Activated CD8-positive, alpha-beta memory T cell treated with anti-CD3 and anti-CD28 coated beads for 24 hours (primary cell): ENCODE results near the gene YIF1A.
"Not testable (repeated sequence)": the region's sequence is repeated elsewhere in the genome, so short reads cannot be mapped to it uniquely, and the experiment has no call there.

Experiments used
- DNase-seq: peaks from one replicate; pipeline ENCODE4 v3.0.0-alpha.2; 2020

Gene YIF1A

GRCh38 chr11:66284526-66285078 lies 4.3 kb downstream of the YIF1A start:
- no peak for DNase-seq

GRCh38 chr11:66283461-66284105 lies 5.4 kb downstream of the YIF1A start:
- peak; percentile 57 for DNase-seq

DNA sequence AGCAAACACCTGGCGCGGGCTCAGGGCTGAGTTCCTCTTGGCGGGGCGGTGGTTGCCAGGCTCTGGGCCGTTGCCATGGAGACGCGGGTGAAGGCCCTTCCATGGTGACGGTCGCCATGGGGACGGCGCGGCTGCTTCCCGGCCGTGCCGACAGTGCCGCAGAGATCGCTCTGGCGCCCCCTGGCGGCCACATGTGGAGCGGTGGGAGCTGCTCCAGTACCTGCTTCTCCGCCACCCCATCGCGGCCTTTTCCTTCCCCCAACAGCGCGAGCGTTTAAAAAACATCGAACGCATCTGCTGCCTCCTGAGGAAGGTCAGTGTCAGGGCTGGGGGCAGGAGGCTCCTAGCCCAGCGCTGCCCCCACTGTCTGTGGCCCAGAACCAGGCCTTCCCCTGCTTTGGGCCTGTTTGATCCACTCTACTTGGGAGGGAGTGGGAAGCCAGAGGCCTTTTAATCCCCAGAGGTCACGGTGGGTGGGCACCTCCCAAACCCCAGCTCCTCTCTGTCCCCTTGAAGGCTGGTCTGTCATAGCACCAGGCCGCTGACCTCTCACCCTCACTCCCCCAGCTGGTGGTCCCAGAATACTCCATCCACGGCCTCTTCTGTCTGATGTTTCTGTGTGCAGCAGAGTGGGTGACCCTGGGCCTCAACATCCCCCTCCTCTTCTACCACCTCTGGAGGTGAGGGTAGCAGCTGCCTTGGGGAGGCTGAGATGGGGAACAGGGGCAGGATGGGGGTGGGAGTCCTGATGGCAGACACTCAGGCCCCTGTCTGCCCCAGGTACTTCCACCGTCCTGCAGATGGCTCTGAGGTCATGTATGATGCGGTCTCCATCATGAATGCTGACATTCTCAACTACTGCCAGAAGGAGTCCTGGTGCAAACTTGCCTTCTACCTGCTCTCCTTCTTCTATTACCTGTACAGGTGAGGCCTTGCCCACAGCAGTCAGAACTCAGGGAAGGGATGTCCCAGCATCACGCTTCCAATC lies 6.2 kb downstream of the YIF1A start:
- DNase-seq, result peak; percentile 99

- no peak for DNase-seq
Observed at GRCh38 chr11:66281776-66282467, 7.0 kb downstream of the YIF1A start.

GRCh38 chr11:66281001-66281400 lies 7.9 kb downstream of the YIF1A start:
- DNase-seq, result no peak

DNA sequence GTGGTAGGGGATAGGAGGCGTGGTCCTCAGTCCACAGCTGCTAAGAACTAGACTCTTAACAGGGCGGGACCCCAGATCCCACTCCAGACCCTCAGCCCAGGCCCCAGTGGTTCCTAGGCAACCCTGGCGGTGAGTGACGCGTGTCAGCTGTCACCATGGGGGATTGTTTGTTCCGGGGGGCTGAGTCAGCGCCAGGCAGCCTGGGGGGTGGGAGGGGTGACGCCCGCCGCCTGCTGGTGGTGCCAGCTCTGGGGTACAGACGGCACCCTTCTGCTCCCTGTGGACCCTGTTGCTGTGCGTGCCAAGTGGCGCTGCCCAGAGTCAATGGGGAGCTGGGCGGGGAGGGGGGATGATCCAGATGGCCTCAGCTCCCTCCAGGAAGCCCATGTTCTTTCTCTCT lies 8.5 kb downstream of the YIF1A start:
- no peak for DNase-seq

DNA sequence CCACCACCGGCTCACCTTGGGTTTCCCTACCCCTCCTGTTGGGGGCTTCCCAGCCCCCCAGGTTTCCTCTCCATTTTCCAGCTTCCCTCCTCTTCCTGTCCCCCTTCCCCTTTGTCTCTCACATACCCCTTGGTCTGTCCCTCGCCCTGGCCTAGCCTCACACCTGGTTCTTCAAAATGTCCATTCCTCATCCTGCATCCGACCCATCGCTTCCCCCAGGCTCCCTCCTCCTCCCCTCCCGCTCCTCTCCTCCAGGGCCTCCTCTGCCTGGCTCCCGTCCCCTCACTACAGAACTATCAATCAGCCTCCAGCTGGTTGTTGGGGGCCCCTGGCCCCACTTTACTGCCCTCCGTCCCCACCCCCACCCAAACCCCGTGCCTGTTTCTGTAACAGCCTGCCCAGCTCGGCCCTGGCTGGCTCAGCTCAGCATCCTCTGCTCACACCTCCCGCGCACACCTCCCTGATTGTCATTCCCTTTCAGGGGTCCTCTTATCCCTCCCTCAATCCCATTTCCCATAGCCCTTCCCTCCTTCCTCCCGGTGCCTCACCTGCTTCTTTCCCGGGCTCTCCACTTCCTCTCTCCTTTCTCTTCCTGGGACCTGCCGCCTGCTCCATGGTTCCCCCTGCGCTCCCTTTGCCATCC lies 9.7 kb downstream of the YIF1A start:
- no peak for DNase-seq

GRCh38 chr11:66278363-66279091 lies 10.4 kb downstream of the YIF1A start:
- no peak for DNase-seq

DNA sequence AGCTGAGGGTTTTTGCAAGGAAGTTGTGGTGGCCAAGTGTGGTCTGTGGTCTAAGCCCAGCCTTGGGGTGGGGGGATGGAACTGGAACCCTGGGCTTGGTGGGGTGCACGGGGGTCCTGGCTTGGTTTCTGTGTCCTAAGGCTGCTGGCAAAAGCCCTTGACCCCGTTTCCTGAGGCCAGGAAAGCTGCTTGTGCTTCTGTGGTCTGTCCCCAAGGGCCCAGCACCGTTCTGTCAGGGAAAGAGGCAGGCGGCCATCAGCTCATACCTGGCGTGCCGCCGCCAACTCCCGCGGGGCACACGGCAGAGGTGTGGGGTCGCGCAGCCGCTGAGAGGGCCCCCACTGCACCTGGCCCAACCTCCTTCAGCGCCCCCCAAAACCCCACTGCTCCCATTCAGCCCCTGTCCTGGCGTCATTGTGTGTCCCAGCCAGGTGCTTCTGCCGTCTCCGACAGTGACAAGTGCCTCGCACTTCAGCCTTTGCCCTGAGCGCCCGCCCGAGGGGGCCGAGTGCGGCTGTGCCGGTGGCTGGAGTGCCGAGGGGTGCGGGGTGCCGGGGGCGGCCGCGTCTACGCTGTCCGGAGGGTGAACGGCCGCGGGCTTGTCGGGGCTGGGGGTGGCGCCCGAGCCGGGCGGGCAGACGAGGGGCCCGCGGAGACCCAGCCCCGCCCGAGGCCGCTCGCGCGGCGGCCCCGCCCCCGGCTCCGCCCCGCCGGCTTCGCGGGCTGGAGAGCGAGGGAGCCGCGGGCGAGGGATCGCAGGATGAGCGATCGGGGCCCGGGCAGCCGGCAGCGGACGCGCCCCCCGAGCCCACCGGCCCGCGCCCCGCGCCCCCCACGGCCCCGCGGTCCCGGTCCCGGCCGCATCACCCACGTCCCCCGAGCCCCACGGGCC lies 11.2 kb downstream of the YIF1A start, which contains the start of gene CNIH2:
Gene CNIH2 (plus strand): TSS at position 705 of the 892 bp plus-strand sequence. CDS start 282 bp downstream, outside the sequence.
- peak; percentile 77 for DNase-seq

DNA sequence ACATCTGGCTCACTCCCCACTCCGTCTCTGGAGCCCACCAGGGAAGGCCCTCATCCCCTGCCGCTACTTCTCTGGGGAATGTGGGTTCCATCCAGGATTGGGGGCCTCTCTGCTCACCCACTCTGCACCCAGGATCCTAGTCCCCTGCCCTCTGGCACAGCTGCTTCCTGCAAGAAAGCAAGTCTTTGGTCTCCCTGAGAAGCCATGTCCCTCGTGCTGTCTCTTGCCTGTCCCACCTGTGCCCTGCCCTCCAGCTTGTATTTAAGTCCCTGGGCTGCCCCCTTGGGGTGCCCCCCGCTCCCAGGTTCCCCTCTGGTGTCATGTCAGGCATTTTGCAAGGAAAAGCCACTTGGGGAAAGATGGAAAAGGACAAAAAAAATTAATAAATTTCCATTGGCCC lies 11.9 kb downstream of the YIF1A start:
- not testable (repeated sequence) for DNase-seq

- DNase-seq, result not testable (repeated sequence)
Observed at GRCh38 chr11:66276619-66277018, 12.3 kb downstream of the YIF1A start.

- DNase-seq, result no peak
Observed at GRCh38 chr11:66275984-66276612, 12.8 kb downstream of the YIF1A start.

DNA sequence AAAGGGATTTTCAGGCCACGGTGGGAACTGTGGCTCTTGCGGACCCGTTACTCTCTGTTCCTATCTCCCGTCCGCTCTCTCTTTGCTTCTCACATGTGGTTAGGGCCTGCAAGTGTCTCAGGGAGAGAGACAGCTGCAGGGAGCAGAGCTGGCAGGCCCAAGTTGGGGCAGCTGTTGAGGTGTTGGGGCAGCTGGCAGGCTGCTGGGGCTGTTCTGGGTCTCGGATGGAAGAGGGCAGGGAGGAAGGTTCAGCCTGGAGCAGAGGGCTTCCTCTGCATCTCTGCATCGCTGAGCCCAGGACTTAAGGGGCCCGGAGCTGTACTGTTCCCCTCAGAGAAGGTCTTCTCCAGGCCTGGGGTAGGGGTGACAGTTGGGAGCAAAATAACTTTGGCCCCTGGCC lies 13.5 kb downstream of the YIF1A start:
- no peak for DNase-seq

DNA sequence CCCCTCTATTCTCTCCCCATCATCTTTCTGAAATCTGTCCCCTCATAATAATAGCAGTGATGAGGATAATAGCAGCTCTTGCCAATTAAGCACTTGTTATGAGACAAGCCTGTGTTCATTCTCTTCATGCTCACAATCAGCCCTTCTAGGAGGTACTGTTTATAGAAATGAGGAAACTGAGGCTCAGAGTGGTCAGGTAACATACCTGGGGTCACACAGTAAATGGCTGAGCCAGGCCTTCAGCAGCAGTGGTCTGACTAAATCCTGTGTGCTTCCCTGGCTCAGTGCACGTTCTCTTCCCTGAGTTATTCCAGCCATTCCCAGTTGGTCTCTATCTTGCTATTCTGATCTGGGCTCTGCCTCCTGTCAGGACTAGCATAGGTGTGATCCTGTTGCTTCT lies 14.7 kb downstream of the YIF1A start:
- DNase-seq, result no peak

DNA sequence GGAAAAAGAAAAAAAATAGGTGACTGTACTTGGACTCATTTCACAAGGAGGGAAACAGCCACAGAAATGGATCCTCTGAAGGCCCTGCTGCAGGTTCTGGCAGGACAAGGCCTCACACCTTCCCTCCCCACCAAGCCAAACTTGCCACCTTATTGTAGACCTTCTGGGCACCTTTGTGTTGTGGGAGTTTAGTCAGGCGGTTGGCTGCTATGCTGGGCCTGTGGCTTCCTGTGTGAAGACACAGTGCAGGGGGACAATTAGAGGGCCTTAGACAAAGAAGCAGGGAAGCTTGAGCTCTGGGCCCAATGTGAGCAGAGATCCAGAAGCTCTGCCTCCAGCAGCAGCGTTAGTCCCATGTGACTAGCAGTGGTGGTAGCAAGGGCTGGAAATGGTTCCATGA lies 16.3 kb downstream of the YIF1A start:
- DNase-seq, result no peak

DNA sequence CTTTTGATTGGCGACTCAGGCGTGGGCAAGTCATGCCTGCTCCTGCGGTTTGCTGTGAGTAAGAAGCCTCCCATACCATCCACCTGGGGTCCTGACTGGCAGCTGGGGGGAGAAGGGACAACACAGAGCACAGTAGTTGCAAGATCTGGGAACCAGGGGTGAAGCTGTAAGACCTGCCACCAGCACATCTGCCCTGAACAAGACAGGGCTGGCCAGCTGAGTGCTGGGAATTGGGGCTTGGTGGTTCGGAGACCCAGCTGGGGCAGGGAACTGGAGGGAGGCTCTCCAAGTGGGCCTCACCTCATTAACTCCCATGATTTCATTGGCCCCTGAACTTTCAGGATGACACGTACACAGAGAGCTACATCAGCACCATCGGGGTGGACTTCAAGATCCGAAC lies 17.1 kb downstream of the YIF1A start:
- DNase-seq, result no peak

DNA sequence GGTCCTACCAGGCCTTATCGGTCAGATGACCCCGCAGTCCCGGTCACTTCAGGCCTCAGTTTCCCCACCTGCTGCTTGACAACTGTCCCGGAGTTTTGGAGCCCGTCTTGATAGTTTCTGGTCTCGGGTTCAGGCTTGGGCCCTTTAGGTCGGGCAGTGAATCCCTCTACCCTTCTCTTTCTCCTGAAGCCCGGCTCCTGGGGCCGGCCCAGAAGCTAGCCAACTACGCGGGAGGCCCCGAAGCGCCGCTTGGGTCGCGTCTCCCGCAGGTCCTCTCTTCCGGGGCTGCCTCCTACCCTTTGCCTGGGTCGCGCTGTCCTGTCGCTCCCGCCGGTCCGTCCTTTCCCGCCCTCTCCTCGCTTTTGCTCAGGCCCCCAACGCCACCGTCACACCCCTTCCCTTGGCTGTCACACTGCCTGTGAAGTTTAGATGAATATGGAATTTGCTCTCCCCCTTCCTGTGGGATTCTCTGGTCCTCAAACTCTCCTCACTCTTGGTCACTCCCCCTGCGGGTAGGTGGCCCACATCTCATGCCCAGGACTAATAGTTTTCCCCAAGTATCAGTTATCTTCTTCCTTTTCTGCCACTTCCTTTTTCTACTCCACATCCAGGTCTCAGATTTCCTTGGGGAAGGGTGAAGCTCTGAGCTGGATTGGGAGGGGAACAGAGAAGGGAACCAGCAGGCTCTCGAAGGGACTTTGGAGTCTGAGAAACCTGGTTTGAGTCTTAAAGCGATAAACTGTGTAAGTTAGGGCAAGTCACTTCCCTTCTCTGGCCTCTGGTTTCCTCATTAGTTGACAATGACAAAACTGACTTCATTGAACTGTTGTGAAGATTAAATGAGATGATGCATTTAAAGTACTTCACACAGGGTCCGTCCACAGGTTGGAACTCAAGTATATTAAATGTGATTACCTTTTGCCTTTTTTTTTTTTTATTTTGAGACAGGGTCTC lies 19.7 kb downstream of the YIF1A start:
- DNase-seq, result no peak

- peak; percentile 100 for DNase-seq
Observed at GRCh38 chr11:66268244-66268951, 20.5 kb downstream of the YIF1A start, which contains the start of gene RAB1B. TSS of gene RAB1B (plus strand) at chr11:66268639. CDS start at chr11:66268680, 41 bp downstream.
